Muscle of arm (tissue), 12 donors: ENCODE data around the gene BRME1. TPM values are rescaled to one million over a fixed set of nuclear protein-coding genes. Genes with fewer than 3 reads are reported as not detected.

Source experiments
- DNase-seq: peaks from one replicate; pipeline ENCODE4 v3.0.0-alpha.2; 2013
- polyA plus RNA-seq, 12 donors: library from polyadenylated mRNA; unstranded; fragments of 120-200 nt; gene quantifications; one replicate each; pipeline ENCODE4 v1.2.1, GENCODE V29; 2013; ENCODE audit not compliant: insufficient read length in 12 of 12

Gene BRME1
- polyA plus RNA-seq, 12 donors = 2.1 to 24.7 (median 3.7) TPM; not detected in 1

GRCh38 chr19:13888281-13888680 is 17.6 kb downstream of the BRME1 start:
- DNase-seq = no peak

DNA sequence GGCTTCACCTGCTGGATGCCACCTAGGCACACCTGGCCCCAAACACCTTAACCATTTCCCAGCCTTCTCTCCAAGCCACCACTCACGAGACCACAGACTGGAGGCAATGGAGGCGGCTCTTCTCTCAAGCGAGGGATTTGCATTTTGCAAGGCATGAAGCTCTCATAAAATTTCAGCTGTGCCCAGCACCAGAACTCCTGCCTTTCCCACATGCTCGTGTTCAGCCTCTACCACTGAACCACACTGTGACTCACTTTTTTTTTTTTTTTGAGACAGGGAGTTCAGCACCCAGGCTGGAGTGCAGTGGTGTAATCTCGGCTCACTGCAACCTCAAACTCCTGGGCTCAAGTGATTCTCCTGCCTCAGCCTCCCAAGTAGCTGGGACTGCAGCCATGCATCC is 18.4 kb downstream of the BRME1 start:
- DNase-seq = no peak

DNA sequence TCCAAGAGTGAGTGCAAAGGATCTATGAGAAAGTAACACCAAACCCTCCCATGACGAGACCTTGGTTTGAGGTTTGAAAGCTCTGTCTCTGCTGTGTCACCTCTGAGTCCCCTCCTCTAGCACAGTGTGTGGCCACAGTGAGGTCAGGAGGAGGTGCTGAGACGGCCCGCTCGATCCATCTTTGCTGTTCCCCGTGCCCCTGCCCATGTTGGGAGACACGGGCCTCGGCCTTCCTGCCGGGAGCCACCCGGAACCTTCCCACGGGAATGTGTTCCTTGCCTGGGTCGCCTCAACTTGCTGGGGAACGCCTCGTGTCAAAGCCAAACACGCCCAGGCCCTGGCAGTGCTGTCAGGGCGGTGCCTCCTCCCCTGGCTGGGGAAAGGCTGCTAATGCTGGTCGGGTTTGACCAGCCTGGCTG is 18.9 kb downstream of the BRME1 start:
- DNase-seq = no peak

DNA sequence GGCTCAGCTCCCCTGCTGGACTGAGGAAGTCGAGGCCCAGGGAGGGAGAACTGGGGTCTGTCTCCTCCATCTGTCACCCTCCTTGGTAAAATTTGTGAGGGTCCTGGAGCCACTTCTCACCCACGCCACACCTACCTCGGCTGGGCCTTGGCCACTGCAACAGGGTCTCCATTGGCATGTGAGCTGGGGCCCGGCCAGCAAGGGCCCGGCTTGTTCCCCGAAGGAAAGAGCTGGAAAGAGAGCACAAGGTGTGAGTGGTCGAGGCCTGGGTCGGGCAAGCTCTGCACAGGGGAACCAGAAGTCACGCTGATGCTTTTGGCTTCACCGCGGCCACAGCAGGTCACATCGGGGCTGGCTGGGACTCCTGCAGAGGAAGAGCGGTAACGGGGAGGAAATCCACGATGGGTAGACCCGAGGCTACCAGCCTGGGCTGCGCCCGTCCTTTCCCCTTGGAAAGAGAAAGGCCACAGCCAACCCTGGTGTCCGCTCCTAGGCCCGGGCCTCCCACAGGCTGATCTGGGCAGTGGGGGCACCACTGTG is 20.0 kb downstream of the BRME1 start:
- DNase-seq = no peak

GRCh38 chr19:13884726-13885591 is 21.0 kb downstream of the BRME1 start:
- no peak for DNase-seq

DNA sequence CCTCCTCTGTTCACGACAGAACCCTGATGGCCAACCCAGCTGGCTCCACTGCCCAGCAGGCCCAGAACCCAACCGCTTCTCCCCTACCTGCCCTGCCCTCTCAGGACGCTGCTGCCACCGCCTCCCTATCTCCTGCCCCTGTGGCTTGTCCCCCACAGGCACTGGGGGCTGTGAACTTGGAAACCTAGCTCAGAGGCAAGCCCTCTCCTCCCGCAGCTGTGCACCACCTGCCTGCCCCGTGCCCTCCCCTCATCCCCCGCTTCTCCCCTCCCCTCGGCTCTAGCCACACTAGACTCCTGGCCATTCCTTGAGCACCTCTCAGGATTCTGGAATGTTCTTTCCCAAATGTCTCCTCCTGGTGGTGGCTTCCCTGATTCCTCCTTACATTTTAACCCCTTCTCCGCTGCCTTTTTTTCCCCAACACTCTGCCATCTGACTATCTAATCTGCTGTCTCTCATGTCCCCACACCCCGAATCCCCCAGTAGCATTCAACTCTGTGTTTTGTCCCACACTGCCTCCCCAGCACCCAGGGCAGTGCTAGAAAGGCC is 22.3 kb downstream of the BRME1 start:
- no peak for DNase-seq

DNA sequence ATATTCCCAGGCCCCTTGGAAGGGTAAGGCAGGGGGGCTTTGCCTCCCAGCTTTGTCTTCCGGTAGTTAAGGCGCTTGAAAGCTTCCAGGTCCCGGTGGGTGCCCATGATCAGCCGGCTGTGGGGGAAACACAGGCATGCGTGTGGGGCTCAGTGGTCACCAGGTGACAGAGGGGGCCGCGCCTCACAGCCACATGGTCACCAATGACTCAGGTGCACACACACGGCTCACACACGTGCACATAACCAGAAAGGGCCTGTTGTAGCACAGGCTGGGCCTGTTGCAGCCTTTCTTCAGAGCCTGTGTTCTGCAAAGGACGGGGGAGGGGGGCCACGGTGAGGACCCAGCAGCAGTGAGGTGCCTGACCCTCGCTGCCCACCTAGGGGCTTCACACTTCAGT is 23.1 kb downstream of the BRME1 start:
- DNase-seq = no peak

DNA sequence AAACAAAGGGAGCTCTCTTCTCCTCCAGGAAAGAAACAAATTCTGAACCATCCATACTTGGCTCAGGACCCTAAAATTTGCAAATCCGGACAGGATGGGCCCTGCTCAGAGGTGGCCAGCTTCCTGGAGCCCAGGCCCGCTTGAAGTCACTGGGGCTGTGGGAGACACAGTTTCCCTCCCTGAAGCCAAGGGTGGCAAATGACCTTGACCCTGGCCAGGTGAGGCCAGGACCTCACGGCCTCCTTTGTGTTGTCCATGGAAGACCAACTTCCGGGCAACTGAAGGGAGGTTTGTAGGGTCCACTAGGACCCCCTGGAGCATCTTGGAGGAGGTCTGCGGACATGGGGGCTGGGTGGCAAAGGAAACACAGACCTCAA is 23.5 kb downstream of the BRME1 start:
- no peak for DNase-seq

GRCh38 chr19:13881692-13882418 is 24.1 kb downstream of the BRME1 start:
- no peak for DNase-seq

DNA sequence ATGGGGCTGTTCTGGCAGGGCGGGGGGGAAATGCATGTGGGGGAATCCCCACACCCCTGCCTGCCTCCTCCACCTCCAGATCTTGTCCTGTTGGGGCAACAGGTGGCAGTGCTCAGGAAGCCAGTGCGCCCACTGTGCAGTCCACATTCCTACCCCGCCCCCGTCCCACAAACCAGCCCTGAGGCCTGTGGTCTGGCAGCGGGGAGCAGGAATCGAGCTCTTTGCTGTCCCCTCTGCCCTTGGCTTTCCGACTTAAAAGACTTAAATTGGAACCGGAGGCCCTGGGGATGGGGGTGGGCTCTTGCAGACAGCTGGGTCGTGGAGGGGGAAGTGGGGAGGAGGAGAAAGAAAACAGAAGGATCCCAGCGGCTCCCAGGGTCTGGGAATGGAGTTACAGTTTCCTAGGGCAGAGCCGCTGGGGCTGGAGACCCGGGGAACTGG is 24.6 kb downstream of the BRME1 start:
- DNase-seq = no peak

DNA sequence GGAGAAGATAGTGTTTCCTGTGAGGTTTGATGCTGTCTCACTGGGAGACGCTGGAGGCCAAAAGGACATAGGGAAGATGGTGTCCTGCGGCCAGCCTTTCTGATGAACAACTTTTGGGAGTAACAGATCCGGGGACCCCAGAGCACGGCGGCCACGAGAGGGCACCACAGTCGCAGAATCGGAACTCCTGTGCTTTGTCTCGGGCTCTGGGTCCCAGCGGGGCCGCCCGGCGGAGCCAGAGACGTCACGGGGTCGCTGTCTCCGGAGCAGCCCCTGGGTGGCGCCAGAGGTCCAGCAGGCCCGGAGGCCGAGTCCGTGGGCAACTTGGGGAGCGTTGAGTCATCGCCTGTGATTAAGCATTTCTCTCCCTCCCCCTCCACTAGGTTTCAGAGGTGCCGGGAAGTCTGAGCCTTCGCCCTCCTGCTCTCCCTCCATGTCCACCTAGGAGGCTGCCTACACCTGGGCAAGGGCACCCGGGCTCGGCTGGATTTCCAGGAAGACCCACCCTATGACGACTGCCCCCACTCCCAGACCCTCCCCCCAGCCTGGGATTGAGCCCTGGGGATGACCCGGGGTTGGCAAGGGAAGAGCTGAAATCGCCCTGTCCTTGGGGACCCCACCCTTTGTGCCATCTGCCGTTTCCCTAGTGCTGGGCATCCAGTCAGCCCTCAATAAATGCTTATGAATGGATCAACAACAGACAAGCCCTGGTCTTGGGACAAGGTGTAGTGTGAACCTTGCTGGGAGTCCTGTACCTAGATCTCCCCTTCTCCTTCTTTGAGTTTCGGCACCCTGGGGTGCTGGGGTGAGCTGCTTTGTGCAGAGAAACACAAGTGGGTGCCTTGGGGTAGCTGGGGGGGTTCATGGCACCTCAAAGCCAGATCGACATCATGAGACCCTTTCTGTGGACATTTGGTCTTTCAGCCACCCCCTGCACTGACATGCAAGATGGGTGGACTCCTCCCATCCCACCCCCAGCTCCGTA is 25.6 kb downstream of the BRME1 start:
- DNase-seq = peak; percentile 96

GRCh38 chr19:13877303-13877702 is 28.6 kb downstream of the BRME1 start:
- DNase-seq = no peak

GRCh38 chr19:13876834-13877233 is 29.1 kb downstream of the BRME1 start, which contains the start of gene NANOS3:
Gene NANOS3 (plus strand): TSS chr19:13877134. CDS start chr19:13877249, 115 bp downstream.
- no peak for DNase-seq

DNA sequence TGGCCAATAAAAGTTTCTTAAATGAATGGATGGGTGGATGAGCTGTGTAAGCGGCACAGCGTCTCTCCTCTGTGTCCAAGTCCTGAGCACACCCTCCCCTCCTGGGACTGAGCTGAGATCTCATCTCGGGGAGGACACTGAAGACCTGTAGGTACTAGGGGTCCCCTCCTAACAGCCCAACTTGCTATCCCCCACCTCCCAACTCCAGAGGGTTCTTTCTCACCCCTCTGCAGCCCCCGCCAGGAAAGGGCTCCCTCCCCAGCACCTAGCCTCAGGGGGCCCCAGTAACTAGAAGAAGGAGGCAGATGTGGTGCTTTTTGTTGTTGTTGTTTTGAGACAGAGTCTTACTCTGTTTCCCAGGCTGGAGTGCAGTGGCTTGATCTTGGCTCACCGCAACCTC is 30.1 kb downstream of the BRME1 start:
- DNase-seq = no peak

GRCh38 chr19:13873834-13874515 is 31.9 kb downstream of the BRME1 start:
- no peak for DNase-seq

DNA sequence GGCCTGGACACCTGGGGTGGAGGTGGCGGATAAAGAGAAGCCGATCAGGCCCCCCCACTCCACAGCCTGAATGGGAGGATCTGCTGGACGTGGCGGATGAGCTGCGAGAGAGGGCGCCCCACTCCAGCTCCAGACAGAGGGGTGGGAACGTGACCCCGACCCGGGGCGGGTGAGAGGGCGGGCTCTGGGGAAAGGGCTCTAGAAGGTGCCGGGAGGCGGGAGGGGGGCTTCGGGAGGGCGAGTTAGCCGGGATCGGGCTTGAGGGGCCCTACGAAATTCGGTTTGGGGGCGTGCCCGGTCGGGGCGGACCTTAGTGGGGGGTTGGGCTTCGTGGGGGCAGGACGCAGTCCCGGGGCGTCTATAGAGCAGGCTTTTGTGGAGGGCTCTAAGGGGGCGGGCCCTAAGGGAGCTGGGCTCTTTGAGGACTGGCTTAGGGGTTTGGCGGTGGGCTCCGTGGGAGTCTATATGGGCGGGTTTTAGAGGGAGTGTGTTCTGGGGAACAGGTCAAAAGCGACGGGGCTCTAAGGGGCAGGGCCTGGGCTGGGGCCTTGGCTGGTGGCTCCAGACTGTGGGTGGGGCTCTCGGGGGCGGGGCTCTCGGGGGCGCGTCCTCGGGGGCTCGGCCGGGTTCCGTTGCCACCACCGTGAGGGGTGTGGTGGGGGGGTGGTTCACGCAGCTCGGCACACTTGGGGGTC is 33.1 kb downstream of the BRME1 start:
- no peak for DNase-seq

GRCh38 chr19:13872339-13872694 is 33.6 kb downstream of the BRME1 start:
- no peak for DNase-seq

DNA sequence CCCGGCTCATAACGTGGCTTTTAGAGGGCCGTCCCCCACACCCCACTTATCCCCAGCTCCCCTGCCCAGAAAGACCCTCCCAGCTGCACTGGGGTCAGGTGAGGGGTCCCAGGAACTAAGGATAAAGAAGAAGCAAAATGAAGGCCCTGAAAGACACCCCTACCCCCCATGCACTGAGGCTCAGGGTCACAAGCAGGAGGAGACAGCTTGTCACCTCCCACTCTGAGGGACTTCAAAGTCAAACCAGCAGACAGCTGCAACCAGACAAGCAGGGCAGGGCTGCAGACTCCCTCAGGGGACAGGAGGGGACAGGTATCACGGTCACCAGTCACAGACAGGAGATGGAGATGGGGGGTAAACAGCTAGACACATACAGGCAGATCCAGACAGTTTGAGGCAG is 35.0 kb downstream of the BRME1 start:
- no peak for DNase-seq

- DNase-seq = no peak
Observed at GRCh38 chr19:13869281-13869680, 36.6 kb downstream of the BRME1 start.

- no peak for DNase-seq
Observed at GRCh38 chr19:13868663-13869062, 37.3 kb downstream of the BRME1 start.
